Erythroblast (primary cell): ENCODE data around the gene ATP6AP2.

Experiments
- GATA1 ChIP-seq: IDR thresholded peaks from 2 replicates; pipeline ENCODE4 v1.6.1; 2011; ENCODE audit warnings: low read depth, mild to moderate bottlenecking, control low read depth, low read length, moderate library complexity
- POLR2A ChIP-seq: IDR thresholded peaks from 2 replicates; pipeline ENCODE4 v1.6.1; 2011; ENCODE audit warnings: mild to moderate bottlenecking, low read length

GRCh38 chrX:40578039-40578695 is 2.6 kb upstream of the ATP6AP2 start:
- TF ChIP-seq POLR2A (no peak), GATA1 (no peak)
